Mesothelial cell of epicardium (in vitro differentiated cells): ENCODE results near the gene PNKD. TPM values are rescaled to one million over a fixed set of nuclear protein-coding genes. Genes with fewer than 3 reads are reported as not detected.
A peak's percentile ranks its signal among the peaks of the same experiment; 100 is the strongest.

Source experiments
- DNase-seq, 2 experiments: peaks; one replicate each; pipeline ENCODE4 v3.0.0; 2021; ENCODE audit warnings: low spot score in 2 of 2; ENCODE audit not compliant: unreplicated experiment in 2 of 2
- H3K27ac Mint-ChIP-seq: 2 replicates; pipeline ENCODE4 v1.8.0; 2021; ENCODE audit warnings: mixed read lengths
- H3K27me3 Mint-ChIP-seq: 2 replicates; pipeline ENCODE4 v1.8.0; 2021; ENCODE audit warnings: low read depth, mixed read lengths
- H3K36me3 Mint-ChIP-seq: 2 replicates; pipeline ENCODE4 v1.8.0; 2021; ENCODE audit warnings: mixed read lengths
- H3K4me1 Mint-ChIP-seq: 2 replicates; pipeline ENCODE4 v1.8.0; 2021; ENCODE audit warnings: mixed read lengths
- H3K4me3 Mint-ChIP-seq: 2 replicates; pipeline ENCODE4 v1.8.0; 2021; ENCODE audit warnings: mild to moderate bottlenecking, moderate library complexity, mixed read lengths
- H3K9me3 Mint-ChIP-seq: 2 replicates; pipeline ENCODE4 v1.8.0; 2021; ENCODE audit warnings: mixed read lengths
- CTCF ChIP-seq: fragments of 200-600 bp; sonication (generic); IDR thresholded peaks from one replicate; pipeline ENCODE4 v1.5.0; 2021; ENCODE audit warnings: antibody characterized with exemption; ENCODE audit not compliant: unreplicated experiment
- total RNA-seq: library from RNA; stranded (reverse); gene quantifications from 3 replicates; pipeline ENCODE4 v1.2.1, GENCODE V29; 2021

The PNKD gene
- total RNA-seq, 1 donor from 2014 or later: 63.2 TPM

GRCh38 chr2:218256612-218257350 is 13.5 kb upstream of the PNKD start:
- Mint-ChIP-seq H3K9me3 (no peaks in the 10 kb centered on the region), H3K27ac (no peak overlapping the region), H3K4me3 (no peak overlapping the region), H3K27me3 (no peaks in the 10 kb centered on the region), H3K36me3 (peaks cover 16% of the 10 kb centered on the region), H3K4me1 (peaks cover 31% of the 10 kb centered on the region)
- TF ChIP-seq CTCF: no peak
- DNase-seq: no peak

- H3K4me3 Mint-ChIP-seq: no peak overlapping the region
- TF ChIP-seq CTCF: peak; percentile 63
- peak overlapping the region; percentile 50 for H3K27ac Mint-ChIP-seq
- H3K36me3 Mint-ChIP-seq: peaks cover 11% of the 10 kb centered on the region
- no peaks in the 10 kb centered on the region for H3K27me3 Mint-ChIP-seq
- H3K4me1 Mint-ChIP-seq: peaks cover 31% of the 10 kb centered on the region
- no peak for DNase-seq
- no peaks in the 10 kb centered on the region for H3K9me3 Mint-ChIP-seq
Measured at GRCh38 chr2:218257390-218257981, 12.8 kb upstream of the PNKD start.

GRCh38 chr2:218259099-218259961 is 11.0 kb upstream of the PNKD start:
- DNase-seq: no peak
- H3K4me3 Mint-ChIP-seq: no peak overlapping the region
- H3K36me3 Mint-ChIP-seq: peaks cover 10% of the 10 kb centered on the region
- peaks cover 31% of the 10 kb centered on the region for H3K4me1 Mint-ChIP-seq
- TF ChIP-seq CTCF: no peak
- no peaks in the 10 kb centered on the region for H3K9me3 Mint-ChIP-seq
- H3K27ac Mint-ChIP-seq: peak overlapping the region; percentile 90
- no peaks in the 10 kb centered on the region for H3K27me3 Mint-ChIP-seq

- H3K9me3 Mint-ChIP-seq: no peaks in the 10 kb centered on the region
- peak overlapping the region; percentile 43 for H3K27ac Mint-ChIP-seq
- H3K4me3 Mint-ChIP-seq: no peak overlapping the region
- peaks cover 31% of the 10 kb centered on the region for H3K4me1 Mint-ChIP-seq
- DNase-seq: no peak
- no peak for TF ChIP-seq CTCF
- H3K36me3 Mint-ChIP-seq: peaks cover 10% of the 10 kb centered on the region
- H3K27me3 Mint-ChIP-seq: no peaks in the 10 kb centered on the region
Measured at GRCh38 chr2:218260166-218260565, 10.2 kb upstream of the PNKD start.

- Mint-ChIP-seq H3K36me3 (peaks cover 8% of the 10 kb centered on the region), H3K27me3 (no peaks in the 10 kb centered on the region), H3K4me3 (no peak within 1 kb of the TSS), H3K9me3 (no peaks in the 10 kb centered on the region), H3K4me1 (peaks cover 31% of the 10 kb centered on the region), H3K27ac (peak within 1 kb of the TSS; percentile 90)
- no peak for TF ChIP-seq CTCF
- DNase-seq: no peak
Measured at GRCh38 chr2:218260742-218261422, 9.4 kb upstream of the PNKD start, which contains the start of gene GPBAR1. GPBAR1 (plus strand) TSS chr2:218261015; CDS start chr2:218262725, 1,710 bp downstream.
